GM12878 (cell line): ENCODE results near the gene RETSAT. TPM values are rescaled to one million over a fixed set of nuclear protein-coding genes. Genes with fewer than 3 reads are reported as not detected.

Experiments
- EGR1 ChIP-seq, 2 experiments: IDR thresholded peaks; 1 replicate in 1 of 2; 2 replicates in 1 of 2; pipeline ENCODE4 v1.6.1; 2011 to 2012; ENCODE audit warnings: low read depth in 2 of 2, low read length in 2 of 2, borderline replicate concordance in 1 of 2, mild to moderate bottlenecking in 1 of 2, moderate library complexity in 1 of 2
- ZBTB11 ChIP-seq: fragments of 450-650 bp; formaldehyde crosslinking; IDR thresholded peaks from 2 replicates; pipeline ENCODE4 v1.5.0; 2022; ENCODE audit warnings: mild to moderate bottlenecking, missing genetic modification characterization
- ZNF687 ChIP-seq: fragments of 450-650 bp; IDR thresholded peaks from 2 replicates; pipeline ENCODE4 v1.6.1; 2017; ENCODE audit warnings: mild to moderate bottlenecking, moderate library complexity
- polyA plus RNA-seq, 11 experiments: library from polyadenylated mRNA; depleted of rRNA in 4 of 11; unstranded in 6 of 11; stranded (reverse) in 5 of 11; fragments of >200 nt; fragmentation: Nextera tagmentation in 4 of 11; fragmentation: Illumina TruSeq in 1 of 11; extraction: Ambion mirVana in 4 of 11; extraction: Trizol in 1 of 11; gene quantifications; 1 replicate in 1 of 11; 2 replicates in 10 of 11; pipeline versions ENCODE4 v1.2.1 to v1.2.3, GENCODE V29; 2011 to 2016; ENCODE audit warnings: inconsistent platforms in 2 of 11, missing spikeins in 2 of 11, low read depth in 1 of 11
- total RNA-seq, 4 experiments: library from RNA; depleted of rRNA in 3 of 4; stranded (reverse); fragments of >200 nt in 3 of 4; fragmentation: Illumina TruSeq in 1 of 4; extraction: Trizol in 1 of 4; gene quantifications; 2 replicates each; pipeline versions ENCODE4 v1.2.1 to v1.2.3, GENCODE V29; 2013 to 2021

RETSAT gene
- total and polyA plus RNA-seq, 10 of the 15 experiments (the other 5 are each of a cell fraction or from before 2014, with no cell fraction given) = 3.3 to 28.8 (median 22.0) TPM

GRCh38 chr2:85356186-85356585, 1.9 kb upstream of the RETSAT start (continued):
- no peak for TF ChIP-seq ZBTB11 (CRISPR knock-in tag)
- no peak for TF ChIP-seq ZNF687
- TF ChIP-seq EGR1 (IDR thresholded peaks at IDR 0.05; ENCODE audit: borderline replicate concordance in 1 of 2, low read depth in 2 of 2, low read length in 2 of 2) = no peak
